Muscle layer of duodenum (tissue), 2 donors: Measurements from ENCODE around the gene MEGF9.

Experiments used
- H3K27ac ChIP-seq: one replicate; pipeline ENCODE4 v1.7.0; 2013; ENCODE audit warnings: mild to moderate bottlenecking, low read length
- H3K27me3 ChIP-seq: one replicate; pipeline ENCODE4 v1.7.0; 2013; ENCODE audit warnings: low read depth, mild to moderate bottlenecking, control low read depth, low read length
- H3K36me3 ChIP-seq, 2 donors: one replicate each; pipeline ENCODE4 v1.7.0; 2013; ENCODE audit warnings: low read length in 2 of 2, control low read depth in 1 of 2, mild to moderate bottlenecking in 1 of 2; ENCODE audit not compliant: insufficient read depth in 2 of 2, control insufficient read depth in 1 of 2
- H3K4me1 ChIP-seq, 2 donors: one replicate each; pipeline ENCODE4 v1.7.0; 2013; ENCODE audit warnings: low read length in 2 of 2, mild to moderate bottlenecking in 2 of 2, control low read depth in 1 of 2, moderate library complexity in 1 of 2; ENCODE audit not compliant: insufficient read depth in 2 of 2, control insufficient read depth in 1 of 2
- H3K4me3 ChIP-seq, 2 donors: one replicate each; pipeline ENCODE4 v1.7.0; 2013; ENCODE audit warnings: low read length in 2 of 2, low read depth in 1 of 2, mild to moderate bottlenecking in 1 of 2
- H3K9me3 ChIP-seq, 2 donors: one replicate each; pipeline ENCODE4 v1.7.0; 2013; ENCODE audit warnings: low read length in 2 of 2, control low read depth in 1 of 2, mild to moderate bottlenecking in 1 of 2; ENCODE audit not compliant: control insufficient read depth in 1 of 2
- donor health status: healthy.

Gene MEGF9

GRCh38 chr9:120713257-120714087 is 798 bp downstream of the MEGF9 start:
- no peaks in the 10 kb centered on the region for H3K36me3 ChIP-seq
- no peaks in the 10 kb centered on the region for H3K27me3 ChIP-seq
- H3K4me1 ChIP-seq = peaks cover 9 to 29% of the 10 kb centered on the region in 2 donors
- peak overlapping the region; percentile 43 for H3K27ac ChIP-seq
- no peaks in the 10 kb centered on the region for H3K9me3 ChIP-seq
- H3K4me3 ChIP-seq = peak overlapping the region; percentile 76 to 96

- H3K36me3 ChIP-seq = no peaks in the 10 kb centered on the region
- peak overlapping the region; percentile 51 for H3K27ac ChIP-seq
- peak overlapping the region; percentile 76 to 96 for H3K4me3 ChIP-seq
- H3K9me3 ChIP-seq = no peaks in the 10 kb centered on the region
- H3K27me3 ChIP-seq = no peaks in the 10 kb centered on the region
- H3K4me1 ChIP-seq = peaks cover 9 to 29% of the 10 kb centered on the region in 2 donors
These were observed 1.7 kb downstream of the MEGF9 start for GRCh38 chr9:120712539-120713031.

- Histone ChIP-seq H3K36me3 (no peaks in the 10 kb centered on the region), H3K9me3 (no peaks in the 10 kb centered on the region), H3K27me3 (no peaks in the 10 kb centered on the region), H3K27ac (peak overlapping the region; percentile 73), H3K4me1 (peaks cover 9 to 29% of the 10 kb centered on the region in 2 donors), H3K4me3 (peak overlapping the region; percentile 76 to 96)
These were observed 2.3 kb downstream of the MEGF9 start for GRCh38 chr9:120711841-120712538.

- H3K27ac ChIP-seq = peak overlapping the region; percentile 73
- peak overlapping the region; percentile 76 to 96 for H3K4me3 ChIP-seq
- no peaks in the 10 kb centered on the region for H3K27me3 ChIP-seq
- H3K4me1 ChIP-seq = peaks cover 9 to 29% of the 10 kb centered on the region in 2 donors
- no peaks in the 10 kb centered on the region for H3K9me3 ChIP-seq
- H3K36me3 ChIP-seq = no peaks in the 10 kb centered on the region
These were observed 2.9 kb downstream of the MEGF9 start for GRCh38 chr9:120711354-120711753.

GRCh38 chr9:120710110-120710981 is 3.9 kb downstream of the MEGF9 start:
- no peaks in the 10 kb centered on the region for H3K36me3 ChIP-seq
- peaks cover 9 to 27% of the 10 kb centered on the region in 2 donors for H3K4me1 ChIP-seq
- peak overlapping the region; percentile 73 for H3K27ac ChIP-seq
- H3K9me3 ChIP-seq = no peaks in the 10 kb centered on the region
- peak overlapping the region; percentile 76 to 96 for H3K4me3 ChIP-seq
- H3K27me3 ChIP-seq = no peaks in the 10 kb centered on the region

GRCh38 chr9:120708526-120709224 is 5.6 kb downstream of the MEGF9 start:
- Histone ChIP-seq H3K27me3 (no peaks in the 10 kb centered on the region), H3K36me3 (no peaks in the 10 kb centered on the region), H3K4me1 (peaks cover 5 to 20% of the 10 kb centered on the region in 2 donors), H3K4me3 (no peak overlapping the region), H3K9me3 (no peaks in the 10 kb centered on the region), H3K27ac (no peak overlapping the region)

- peaks cover 5 to 15% of the 10 kb centered on the region in 2 donors for H3K4me1 ChIP-seq
- no peaks in the 10 kb centered on the region for H3K36me3 ChIP-seq
- H3K27ac ChIP-seq = no peak overlapping the region
- no peaks in the 10 kb centered on the region for H3K27me3 ChIP-seq
- no peaks in the 10 kb centered on the region for H3K9me3 ChIP-seq
- H3K4me3 ChIP-seq = no peak overlapping the region
These were observed 7.1 kb downstream of the MEGF9 start for GRCh38 chr9:120707170-120707569.

- Histone ChIP-seq H3K4me3 (no peak overlapping the region), H3K9me3 (no peaks in the 10 kb centered on the region), H3K4me1 (peaks cover 0 to 6% of the 10 kb centered on the region in 2 donors), H3K27ac (no peak overlapping the region), H3K27me3 (no peaks in the 10 kb centered on the region), H3K36me3 (no peaks in the 10 kb centered on the region)
These were observed 9.1 kb downstream of the MEGF9 start for GRCh38 chr9:120705174-120705573.

GRCh38 chr9:120702075-120702474 is 12.2 kb downstream of the MEGF9 start:
- no peak overlapping the region for H3K27ac ChIP-seq
- no peaks in the 10 kb centered on the region for H3K9me3 ChIP-seq
- no peaks in the 10 kb centered on the region for H3K27me3 ChIP-seq
- H3K4me3 ChIP-seq = no peak overlapping the region
- peaks cover 0 to 9% of the 10 kb centered on the region in 2 donors for H3K4me1 ChIP-seq
- H3K36me3 ChIP-seq = no peaks in the 10 kb centered on the region

GRCh38 chr9:120701248-120701647 is 13.0 kb downstream of the MEGF9 start:
- Histone ChIP-seq H3K36me3 (no peaks in the 10 kb centered on the region), H3K9me3 (no peaks in the 10 kb centered on the region), H3K4me3 (no peak overlapping the region), H3K27ac (no peak overlapping the region), H3K27me3 (no peaks in the 10 kb centered on the region), H3K4me1 (peaks cover 0 to 9% of the 10 kb centered on the region in 2 donors)
